Common myeloid progenitor, CD34-positive (primary cell): ENCODE measurements around the gene PAQR8.
A peak's percentile ranks its signal among the peaks of the same experiment; 100 is the strongest.

Experiments used
- CTCF ChIA-PET: fragments of 350-600 bp; sonication (Branson Sonifier 250); formaldehyde crosslinking; loops from one replicate; lab custom pipeline; 2021; ENCODE audit warnings: antibody characterized with exemption; lab: Charles Lee
- POLR2A ChIA-PET: fragments of 350-600 bp; sonication (Branson Sonifier 250); formaldehyde crosslinking; loops from one replicate; lab custom pipeline; 2021; ENCODE audit warnings: antibody characterized with exemption; lab: Charles Lee
- DNase-seq, 3 donors: peaks; one replicate each; pipeline versions ENCODE4 v3.0.0 to v3.0.0-alpha.2; 2013
- H3K27ac ChIP-seq, 2 experiments: 1 replicate in 1 of 2; 2 replicates in 1 of 2; pipeline ENCODE4 v1.7.0; 2013; ENCODE audit warnings: inconsistent platforms in 2 of 2, low read length in 2 of 2, mild to moderate bottlenecking in 2 of 2, low read depth in 1 of 2, moderate library complexity in 1 of 2; ENCODE audit not compliant: severe bottlenecking in 2 of 2, insufficient read depth in 1 of 2, poor library complexity in 1 of 2
- H3K27me3 ChIP-seq, 5 experiments: replicated peaks in 2 of 5; 1 replicate in 3 of 5; 2 replicates in 2 of 5; pipeline versions ENCODE4 v1.6.1 to v1.7.0; 2013; ENCODE audit warnings: low read length in 4 of 5, mild to moderate bottlenecking in 2 of 5, moderate library complexity in 2 of 5, inconsistent platforms in 1 of 5; ENCODE audit not compliant: insufficient read depth in 5 of 5, control insufficient read depth in 4 of 5
- H3K36me3 ChIP-seq, 4 experiments: 1 replicate in 2 of 4; 2 replicates in 2 of 4; pipeline versions ENCODE4 v1.6.1 to v1.7.0; 2013; ENCODE audit warnings: low read length in 3 of 4, control low read depth in 1 of 4, mild to moderate bottlenecking in 1 of 4; ENCODE audit not compliant: control insufficient read depth in 4 of 4, insufficient read depth in 4 of 4
- H3K4me1 ChIP-seq, 4 experiments: 1 replicate in 3 of 4; 2 replicates in 1 of 4; pipeline versions ENCODE4 v1.6.1 to v1.7.1; 2013; ENCODE audit warnings: low read length in 3 of 4, mild to moderate bottlenecking in 3 of 4, control low read depth in 1 of 4, inconsistent platforms in 1 of 4, moderate library complexity in 1 of 4; ENCODE audit not compliant: control insufficient read depth in 4 of 4, insufficient read depth in 4 of 4; ENCODE audit errors: control extremely low read depth in 1 of 4
- H3K4me3 ChIP-seq, 7 experiments: 1 replicate in 4 of 7; 2 replicates in 3 of 7; pipeline versions ENCODE4 v1.5.1 to v1.7.0; 2013; ENCODE audit warnings: mild to moderate bottlenecking in 7 of 7, low read length in 6 of 7, moderate library complexity in 6 of 7, inconsistent platforms in 2 of 7, low read depth in 2 of 7, control low read depth in 1 of 7; ENCODE audit not compliant: insufficient read depth in 4 of 7, control insufficient read depth in 1 of 7; ENCODE audit errors: extremely low read depth in 1 of 7
- H3K9me3 ChIP-seq, 5 experiments: 1 replicate in 4 of 5; 2 replicates in 1 of 5; pipeline versions ENCODE4 v1.6.1 to v1.7.1; 2013; ENCODE audit warnings: low read length in 4 of 5, mild to moderate bottlenecking in 2 of 5, inconsistent platforms in 1 of 5, low read depth in 1 of 5, moderate library complexity in 1 of 5; ENCODE audit not compliant: control insufficient read depth in 4 of 5, insufficient read depth in 2 of 5; ENCODE audit errors: control extremely low read depth in 1 of 5
- WGBS: methylation state at CpG from one replicate; pipeline ENCODE4 v1.1.5; 2013; ENCODE audit not compliant: insufficient coverage; 5-methylcytosine and 5-hydroxymethylcytosine counted together

Gene PAQR8

DNA sequence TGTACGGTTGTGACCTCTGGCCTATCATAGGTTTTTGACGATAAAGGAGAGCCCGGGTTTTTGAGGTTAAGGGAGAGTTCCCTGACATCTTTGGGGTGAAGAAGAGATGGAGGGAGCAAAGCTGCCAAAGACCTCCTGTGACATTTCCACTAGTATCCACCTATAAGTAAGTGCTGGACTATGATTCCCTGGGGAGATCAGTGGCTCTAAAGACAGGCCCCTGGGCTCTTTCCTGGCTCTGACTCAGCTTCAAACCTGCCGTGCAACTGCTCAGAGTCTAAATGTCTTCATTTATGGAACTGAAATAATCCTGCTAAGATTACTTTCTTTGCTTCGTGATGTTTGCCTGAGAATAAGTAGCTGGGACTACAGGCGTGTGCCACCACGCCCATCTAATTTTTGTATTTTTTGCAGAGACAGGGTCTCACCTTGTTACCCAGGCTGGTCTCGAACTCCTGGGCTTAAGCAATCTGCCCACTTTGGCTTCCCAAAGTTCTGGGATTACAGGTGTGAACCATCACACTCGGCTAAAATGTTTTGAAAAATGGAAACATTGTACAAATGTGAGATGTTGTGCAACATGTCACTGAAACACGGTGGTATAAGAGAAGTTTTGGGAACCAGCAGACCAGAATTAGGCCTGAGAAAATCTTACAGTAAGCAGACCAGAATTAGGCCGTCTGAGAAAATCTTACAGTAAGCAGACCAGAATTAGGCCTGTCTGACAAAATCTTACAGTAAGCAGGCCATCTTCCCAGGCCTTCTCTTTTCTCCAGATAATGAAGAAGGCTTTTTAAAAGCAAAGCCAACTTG is 1.1 kb upstream of the PAQR8 start:
- no peaks in the 10 kb centered on the region for H3K9me3 ChIP-seq
- H3K4me1 ChIP-seq, result peaks cover 5 to 22% (median 19%) of the 10 kb centered on the region in 4 experiments
- H3K36me3 ChIP-seq, result no peaks in the 10 kb centered on the region
- CTCF ChIA-PET, result interaction anchor here (0.7 to 1.2 kb wide), 3 partner anchors 11 to 29 kb away, joined by 3 to 4 read pairs (median 3); no protein-coding TSS in a partner anchor
- WGBS, result 85% methylated on average over 8 of the region's 11 CpGs
- POLR2A ChIA-PET, result no interaction called here
- no peaks in the 10 kb centered on the region for H3K27me3 ChIP-seq
- peak overlapping the region in 2 of 7 experiments; percentile 1 to 97 for H3K4me3 ChIP-seq
- peak overlapping the region in 1 of 2 experiments; percentile 75 for H3K27ac ChIP-seq
- no peak for DNase-seq

DNA sequence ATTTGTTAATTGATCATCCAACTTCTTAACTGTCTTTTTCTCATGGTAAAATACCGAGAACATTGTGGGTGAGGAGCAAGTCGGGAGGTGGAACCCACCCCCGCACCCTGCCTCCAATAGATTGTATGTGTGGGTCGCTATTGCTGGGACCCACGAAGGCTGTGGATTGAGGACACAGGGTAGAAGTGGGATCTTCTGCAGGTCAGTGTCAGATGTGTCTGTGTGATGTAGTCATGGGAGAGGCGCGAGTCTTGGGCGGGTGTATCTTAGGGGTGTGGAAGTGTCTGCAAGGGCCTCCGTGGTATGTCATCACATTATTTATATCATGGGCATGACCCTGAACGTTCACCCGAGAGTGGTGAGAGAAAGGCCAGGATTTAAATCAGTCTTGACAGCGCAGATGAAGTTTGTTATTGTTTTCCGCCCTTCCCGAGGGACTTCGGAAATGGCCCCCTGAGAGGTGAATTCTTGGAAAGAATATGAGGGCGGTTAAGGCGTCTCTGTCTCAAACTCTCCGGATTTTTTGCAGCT is 472 bp upstream of the PAQR8 start:
- Histone ChIP-seq H3K9me3 (no peaks in the 10 kb centered on the region), H3K27ac (peak overlapping the region in 1 of 2 experiments; percentile 75), H3K27me3 (no peaks in the 10 kb centered on the region), H3K4me1 (peaks cover 5 to 22% (median 19%) of the 10 kb centered on the region in 4 experiments), H3K36me3 (peaks cover 0 to 3% (median 1%) of the 10 kb centered on the region in 4 experiments), H3K4me3 (peak overlapping the region; percentile 81 to 97 (median 87))
- ChIA-PET POLR2A (interaction anchor here (0.9 to 1.2 kb wide), 2 partner anchors 37 to 38 kb away, joined by 3 to 4 read pairs; no protein-coding TSS in a partner anchor), CTCF (interaction anchor here (0.8 to 3.2 kb wide), 18 partner anchors 10 to 112 kb away, joined by 3 to 20 read pairs (median 4); partner anchors contain the start of gene MCM3)
- peak in 2 of 3 donors; percentile 52 to 68 for DNase-seq
- 4% methylated on average over 8 of the region's 18 CpGs for WGBS

DNA sequence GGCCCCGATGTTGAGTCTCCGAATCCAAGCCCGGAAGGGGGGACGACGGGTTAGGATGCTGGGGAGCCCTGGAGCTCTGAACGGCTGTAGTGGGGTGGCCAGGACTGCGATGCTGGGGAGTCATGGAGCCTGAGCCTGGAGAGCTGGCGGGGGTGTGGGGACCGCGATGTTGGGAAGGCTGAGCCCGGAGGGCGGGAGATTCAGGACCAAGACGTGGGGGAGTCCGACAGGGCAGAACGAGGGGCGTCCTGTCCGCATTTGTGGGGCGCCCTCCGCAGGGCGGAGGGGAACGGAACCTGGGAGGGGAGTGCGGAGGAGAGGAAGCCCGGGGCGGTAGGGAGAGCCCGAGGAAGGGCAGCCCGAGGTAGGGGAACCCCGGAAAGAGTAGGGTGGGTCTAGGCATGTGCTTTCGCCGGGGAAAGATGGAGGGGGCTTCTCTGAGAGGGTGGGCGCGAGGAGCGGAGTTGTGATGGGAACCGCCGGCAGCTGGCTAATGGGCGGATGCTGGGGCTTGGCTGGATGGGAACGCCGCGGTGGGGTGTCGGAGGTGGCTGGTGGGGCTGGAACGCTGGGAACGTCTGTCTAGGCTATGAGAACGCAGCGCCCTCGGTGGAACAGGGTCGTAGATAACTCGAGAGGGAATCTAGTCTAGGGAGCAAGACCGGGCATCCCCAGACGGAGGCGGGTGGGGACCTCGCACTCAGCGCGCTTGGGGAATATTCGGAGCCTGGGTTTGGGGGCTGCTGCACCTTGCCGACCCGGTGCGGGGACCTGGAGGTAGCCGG is 684 bp downstream of the PAQR8 start:
- H3K4me3 ChIP-seq, result peak overlapping the region; percentile 81 to 97 (median 87)
- CTCF ChIA-PET, result interaction anchor here (0.7 to 3.2 kb wide), 27 partner anchors 9 to 113 kb away, joined by 3 to 20 read pairs (median 4); partner anchors contain the start of gene MCM3

DNA sequence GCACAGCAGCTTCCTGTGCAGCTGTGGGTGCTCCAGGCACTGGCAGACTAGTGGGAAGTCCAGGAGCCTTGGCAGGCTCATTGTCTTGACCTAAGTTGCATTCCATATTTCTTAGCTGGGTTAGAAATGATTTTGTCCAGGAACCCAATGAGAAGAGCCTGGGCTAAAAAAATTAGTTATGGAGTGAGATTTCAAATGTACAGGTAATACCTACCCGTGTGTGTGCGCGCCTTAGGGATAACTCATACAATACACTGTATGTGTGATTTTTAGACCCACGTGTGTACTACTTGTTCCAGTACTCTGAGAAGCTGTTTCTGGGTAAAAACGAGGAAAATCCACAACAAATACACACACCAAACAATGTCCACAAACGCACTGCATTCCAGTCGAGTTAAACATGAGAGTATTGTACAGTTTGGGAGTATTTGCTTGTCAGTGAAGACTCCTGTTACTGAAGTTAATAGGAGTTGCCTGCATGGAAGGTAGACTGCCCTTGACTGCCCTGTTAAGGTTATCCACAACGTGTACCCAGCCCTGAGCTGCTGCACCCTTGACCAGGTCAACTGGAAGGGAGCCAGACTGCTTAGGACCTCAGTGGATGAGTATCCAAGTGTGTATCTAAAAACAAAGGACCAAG is 1.4 kb downstream of the PAQR8 start:
- H3K9me3 ChIP-seq, result no peaks in the 10 kb centered on the region
- no peak for DNase-seq
- peak overlapping the region in 1 of 2 experiments; percentile 78 for H3K27ac ChIP-seq
- peaks cover 5 to 22% (median 19%) of the 10 kb centered on the region in 4 experiments for H3K4me1 ChIP-seq
- H3K27me3 ChIP-seq, result no peaks in the 10 kb centered on the region
- ChIA-PET CTCF (interaction anchor here (0.7 to 3.2 kb wide), 14 partner anchors 9 to 99 kb away, joined by 3 to 20 read pairs (median 4); partner anchors contain the start of gene MCM3), POLR2A (no interaction called here)
- peaks cover 2 to 10% (median 4%) of the 10 kb centered on the region in 4 experiments for H3K36me3 ChIP-seq
- peak overlapping the region; percentile 81 to 97 (median 87) for H3K4me3 ChIP-seq
- WGBS, result 86% methylated on average over 4 of the region's 8 CpGs

More for the DNA sequence above, 684 bp downstream of the PAQR8 start:
- under 1% methylated on average over 53 of the region's 57 CpGs for WGBS
- Histone ChIP-seq H3K27me3 (no peaks in the 10 kb centered on the region), H3K36me3 (peaks cover 0 to 8% (median 2%) of the 10 kb centered on the region in 4 experiments), H3K9me3 (no peaks in the 10 kb centered on the region), H3K27ac (peak overlapping the region; percentile 42 to 78), H3K4me1 (peaks cover 5 to 22% (median 19%) of the 10 kb centered on the region in 4 experiments)
- POLR2A ChIA-PET, result interaction anchor here (0.9 to 1.2 kb wide), 2 partner anchors 35 to 37 kb away, joined by 3 to 4 read pairs; no protein-coding TSS in a partner anchor
- peak in 2 of 3 donors; percentile 28 to 46 for DNase-seq

DNA sequence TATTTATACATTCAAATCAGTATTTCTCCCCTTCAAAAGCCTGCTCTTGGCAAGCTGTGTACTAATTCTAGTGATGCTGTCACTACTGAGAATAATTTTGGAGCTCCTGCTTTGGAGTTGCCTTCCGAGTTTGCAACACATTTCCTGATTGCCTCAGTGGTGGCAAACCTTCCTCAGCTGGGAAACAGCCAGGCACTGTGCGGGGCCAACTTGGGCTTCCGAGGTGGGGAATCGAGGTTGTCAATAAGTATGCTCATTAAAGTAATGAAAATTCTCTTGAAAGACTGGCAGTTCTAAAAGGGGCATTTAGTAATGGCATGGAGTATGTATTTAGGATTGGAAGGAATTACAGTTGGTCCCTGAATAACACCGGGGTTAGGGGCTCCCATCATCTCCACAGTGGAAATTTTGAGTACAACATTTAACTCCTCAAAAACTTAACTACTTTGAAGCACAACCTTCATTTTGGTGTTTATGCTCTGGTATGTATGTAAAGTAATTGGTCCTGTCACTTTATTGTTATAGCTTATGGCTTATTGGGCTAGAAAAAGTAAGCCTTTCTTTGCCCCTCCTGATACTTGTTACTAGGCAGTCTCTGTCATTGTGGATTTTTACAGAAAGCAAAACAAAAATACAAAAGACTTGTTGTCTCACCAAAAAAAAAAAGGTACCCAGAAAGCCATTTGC is 2.7 kb downstream of the PAQR8 start:
- CTCF ChIA-PET, result interaction anchor here (1.0 to 3.2 kb wide), 7 partner anchors 11 to 78 kb away, joined by 3 to 20 read pairs (median 4); no protein-coding TSS in a partner anchor
- WGBS, result 100% methylated on average over 1 of the region's 5 CpGs
- peaks cover 5 to 22% (median 19%) of the 10 kb centered on the region in 4 experiments for H3K4me1 ChIP-seq
- no peak overlapping the region for H3K4me3 ChIP-seq
- POLR2A ChIA-PET, result no interaction called here
- DNase-seq, result no peak
- H3K27me3 ChIP-seq, result no peaks in the 10 kb centered on the region
- no peaks in the 10 kb centered on the region for H3K9me3 ChIP-seq
- no peak overlapping the region for H3K27ac ChIP-seq
- H3K36me3 ChIP-seq, result peaks cover 2 to 10% (median 4%) of the 10 kb centered on the region in 4 experiments

DNA sequence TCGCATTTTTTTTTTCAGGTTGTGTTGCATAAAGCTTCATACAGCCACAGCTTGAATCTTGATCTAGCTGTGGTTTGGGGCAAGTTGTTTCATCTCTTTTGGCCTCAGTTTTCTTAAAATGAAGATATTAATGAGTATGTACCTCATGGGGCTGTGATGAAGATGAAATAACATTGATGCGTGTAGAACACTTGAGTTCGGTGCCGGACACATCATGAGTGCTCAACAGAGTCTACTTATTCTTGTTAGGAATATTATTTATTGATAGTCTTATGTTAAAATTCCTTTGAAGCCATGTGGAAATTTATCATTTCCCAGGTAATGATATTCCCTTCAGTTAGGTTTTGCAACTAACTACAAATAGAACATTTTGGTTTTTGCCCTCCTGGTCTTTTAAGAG is 3.4 kb downstream of the PAQR8 start:
- no peaks in the 10 kb centered on the region for H3K27me3 ChIP-seq
- CTCF ChIA-PET, result interaction anchor here (0.9 to 3.2 kb wide), 7 partner anchors 10 to 80 kb away, joined by 3 to 14 read pairs (median 3); partner anchors contain the start of gene MCM3
- no CpG with 5 or more reads among the region's 4 CpGs for WGBS
- H3K9me3 ChIP-seq, result no peaks in the 10 kb centered on the region
- no peak for DNase-seq
- POLR2A ChIA-PET, result no interaction called here
- H3K27ac ChIP-seq, result no peak overlapping the region
- H3K4me3 ChIP-seq, result no peak overlapping the region
- peaks cover 5 to 22% (median 19%) of the 10 kb centered on the region in 4 experiments for H3K4me1 ChIP-seq
- peaks cover 2 to 10% (median 4%) of the 10 kb centered on the region in 4 experiments for H3K36me3 ChIP-seq
